GM12875 (cell line): ENCODE measurements around the gene OTUB2.

Experiments
- H3K4me3 ChIP-seq: one replicate; pipeline ENCODE4 v1.5.1; 2011; ENCODE audit warnings: low read depth, low read length, control low read depth
- TF ChIP-seq, protein P1 (sequence below): IDR thresholded peaks from 2 replicates; pipeline ENCODE4 v1.5.1; 2011; ENCODE audit warnings: low read depth, mild to moderate bottlenecking, control low read depth, inconsistent platforms, low read length, moderate library complexity, borderline replicate concordance; ENCODE audit not compliant: insufficient read depth

The OTUB2 gene

DNA sequence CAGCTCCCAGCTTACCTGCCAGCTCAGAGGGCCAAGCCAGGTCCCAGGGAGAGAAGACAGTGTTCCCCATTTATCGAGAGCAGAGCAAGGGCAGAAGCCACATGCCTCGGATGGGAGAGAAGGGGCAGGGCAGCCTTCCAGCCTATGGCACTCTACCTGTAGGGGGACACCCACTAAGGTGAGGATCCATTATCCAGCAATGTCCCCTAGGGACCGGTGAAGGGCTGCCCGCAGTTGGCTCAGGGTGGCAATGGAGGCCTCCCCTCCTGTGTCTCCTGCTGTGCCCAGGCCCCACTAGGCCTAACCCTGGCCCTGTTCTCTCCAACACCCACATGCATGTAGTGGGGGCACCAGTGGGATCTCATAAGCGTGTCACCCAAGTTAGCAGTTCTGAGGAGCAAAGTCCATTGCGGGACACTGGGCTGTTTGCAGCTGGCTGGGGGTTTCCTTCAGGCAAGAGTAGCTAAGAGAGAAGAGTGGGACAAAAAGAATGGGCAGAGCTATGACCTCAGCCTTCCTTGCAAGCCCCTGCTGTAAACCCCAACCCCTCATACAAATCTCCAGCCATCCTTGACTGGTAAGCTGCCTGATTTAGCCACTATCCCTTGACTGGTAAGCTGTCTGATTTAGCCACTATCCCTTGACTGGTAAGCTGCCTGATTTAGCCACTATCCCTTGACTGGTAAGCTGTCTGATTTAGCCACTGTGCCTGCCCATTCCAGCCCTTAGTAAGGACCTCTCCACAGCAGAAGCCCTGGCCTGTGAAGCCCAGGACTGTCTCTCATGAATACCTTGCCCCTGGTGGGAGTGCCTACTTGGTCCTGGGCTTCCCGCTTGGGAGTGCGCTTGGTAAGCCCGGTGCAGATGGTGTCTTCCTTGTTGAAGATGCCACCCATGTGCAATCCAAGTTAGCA, 44.6 kb upstream of the OTUB2 start:
- no peak overlapping the region for H3K4me3 ChIP-seq
- TF ChIP-seq, protein P1, sequence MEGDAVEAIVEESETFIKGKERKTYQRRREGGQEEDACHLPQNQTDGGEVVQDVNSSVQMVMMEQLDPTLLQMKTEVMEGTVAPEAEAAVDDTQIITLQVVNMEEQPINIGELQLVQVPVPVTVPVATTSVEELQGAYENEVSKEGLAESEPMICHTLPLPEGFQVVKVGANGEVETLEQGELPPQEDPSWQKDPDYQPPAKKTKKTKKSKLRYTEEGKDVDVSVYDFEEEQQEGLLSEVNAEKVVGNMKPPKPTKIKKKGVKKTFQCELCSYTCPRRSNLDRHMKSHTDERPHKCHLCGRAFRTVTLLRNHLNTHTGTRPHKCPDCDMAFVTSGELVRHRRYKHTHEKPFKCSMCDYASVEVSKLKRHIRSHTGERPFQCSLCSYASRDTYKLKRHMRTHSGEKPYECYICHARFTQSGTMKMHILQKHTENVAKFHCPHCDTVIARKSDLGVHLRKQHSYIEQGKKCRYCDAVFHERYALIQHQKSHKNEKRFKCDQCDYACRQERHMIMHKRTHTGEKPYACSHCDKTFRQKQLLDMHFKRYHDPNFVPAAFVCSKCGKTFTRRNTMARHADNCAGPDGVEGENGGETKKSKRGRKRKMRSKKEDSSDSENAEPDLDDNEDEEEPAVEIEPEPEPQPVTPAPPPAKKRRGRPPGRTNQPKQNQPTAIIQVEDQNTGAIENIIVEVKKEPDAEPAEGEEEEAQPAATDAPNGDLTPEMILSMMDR: no peak

DNA sequence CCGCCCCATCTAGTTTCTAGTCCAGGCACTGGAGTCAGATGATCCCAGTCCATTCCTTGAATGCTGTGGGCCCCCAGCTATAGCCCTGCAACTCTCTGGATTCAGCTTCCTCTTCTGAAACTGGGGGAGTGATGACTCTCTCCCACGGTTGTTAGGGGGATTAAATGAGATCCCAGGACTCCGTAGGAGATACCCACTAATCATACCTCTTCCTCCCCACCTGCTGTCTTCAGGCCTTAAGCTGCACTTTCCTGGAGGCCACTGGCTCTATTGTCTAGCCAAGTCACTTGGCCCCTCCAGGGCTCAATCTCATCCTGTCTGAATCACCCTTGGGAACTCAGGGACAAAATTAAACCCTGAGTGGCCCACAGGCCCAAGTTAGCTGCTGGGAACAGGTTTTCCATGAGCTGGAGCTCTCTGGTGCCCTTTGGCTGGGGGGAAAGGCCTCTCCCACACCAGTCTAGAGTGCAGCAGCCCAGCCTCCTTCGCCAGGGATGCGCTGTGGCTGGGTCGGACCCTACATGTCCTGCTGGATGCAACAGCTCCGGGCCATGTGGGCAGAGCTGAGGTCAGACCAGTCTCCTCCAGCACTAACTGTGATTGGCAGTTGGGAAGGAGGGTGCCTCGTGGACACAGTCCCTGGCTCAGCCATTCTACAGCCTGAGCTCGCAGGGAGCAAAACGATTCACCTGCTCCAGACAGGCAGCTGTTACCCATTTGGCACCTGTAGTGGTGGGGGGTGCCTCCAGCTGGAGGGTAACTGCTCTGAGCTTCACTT, 43.7 kb upstream of the OTUB2 start:
- TF ChIP-seq, protein P1: no peak
- no peak overlapping the region for H3K4me3 ChIP-seq

DNA sequence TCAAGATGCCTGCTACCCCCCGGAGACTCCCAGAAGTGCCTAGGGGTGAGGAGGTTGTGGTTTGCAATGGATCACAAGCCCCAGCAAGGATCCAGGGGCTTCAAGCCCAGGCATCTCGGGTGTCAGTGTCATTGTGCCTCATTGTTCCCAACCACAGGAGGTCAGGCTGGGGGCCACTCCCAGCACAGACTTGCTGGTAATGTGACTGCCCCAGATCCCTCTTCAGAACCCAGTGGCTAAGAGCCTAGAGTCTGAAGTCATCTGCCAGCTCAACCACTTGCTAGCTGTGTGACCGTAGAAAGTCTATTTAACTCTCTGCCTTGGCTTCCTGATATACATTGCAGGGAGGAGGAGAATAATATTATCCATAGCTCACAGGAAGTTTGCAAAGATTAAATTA, 42.1 kb upstream of the OTUB2 start:
- TF ChIP-seq, protein P1: no peak
- H3K4me3 ChIP-seq: no peak overlapping the region

DNA sequence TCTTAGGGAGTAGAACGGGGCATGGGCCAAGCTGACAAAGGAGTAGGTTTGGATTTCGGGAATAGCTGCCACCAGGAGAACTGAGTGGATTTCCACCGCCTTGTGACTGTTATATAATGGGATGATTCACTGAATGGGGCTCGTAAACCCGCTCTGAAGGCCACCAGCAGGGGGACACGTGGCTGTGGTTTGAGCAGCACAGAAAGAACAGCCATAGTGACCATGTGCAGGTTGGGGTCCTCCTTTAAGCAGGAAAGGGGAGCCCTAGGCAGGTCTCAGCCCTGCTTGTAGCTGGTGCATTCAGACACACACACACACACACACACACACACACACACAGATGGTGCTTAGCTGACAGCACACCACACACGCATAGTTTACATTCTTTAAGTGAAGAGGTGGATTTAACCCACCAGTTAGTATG, 41.1 kb upstream of the OTUB2 start:
- TF ChIP-seq, protein P1: peak; percentile 34; the same call in 1 of the 2 replicates

DNA sequence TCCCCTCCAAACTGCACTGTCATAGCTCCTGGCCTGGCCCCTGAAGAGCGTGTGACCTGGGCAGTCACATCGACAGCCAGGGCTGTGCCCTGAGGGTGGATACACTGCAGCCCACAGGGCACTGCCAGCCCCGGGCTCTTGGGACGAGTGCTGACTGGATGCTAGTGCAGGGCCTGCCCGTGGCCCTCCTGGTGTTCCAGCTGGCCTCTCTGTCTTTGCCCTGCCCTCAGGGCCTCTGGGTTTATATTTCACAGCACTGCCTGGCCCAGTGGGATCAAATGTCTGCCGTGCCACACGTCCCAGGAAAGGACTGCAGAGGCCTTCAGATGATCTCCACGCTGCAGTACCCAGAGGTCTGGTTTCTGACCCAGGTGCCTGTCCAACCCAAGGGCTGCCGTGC, 39.2 kb upstream of the OTUB2 start:
- no peak overlapping the region for H3K4me3 ChIP-seq
- TF ChIP-seq, protein P1: no peak

More for the DNA sequence above, 41.1 kb upstream of the OTUB2 start:
- no peak overlapping the region for H3K4me3 ChIP-seq

DNA sequence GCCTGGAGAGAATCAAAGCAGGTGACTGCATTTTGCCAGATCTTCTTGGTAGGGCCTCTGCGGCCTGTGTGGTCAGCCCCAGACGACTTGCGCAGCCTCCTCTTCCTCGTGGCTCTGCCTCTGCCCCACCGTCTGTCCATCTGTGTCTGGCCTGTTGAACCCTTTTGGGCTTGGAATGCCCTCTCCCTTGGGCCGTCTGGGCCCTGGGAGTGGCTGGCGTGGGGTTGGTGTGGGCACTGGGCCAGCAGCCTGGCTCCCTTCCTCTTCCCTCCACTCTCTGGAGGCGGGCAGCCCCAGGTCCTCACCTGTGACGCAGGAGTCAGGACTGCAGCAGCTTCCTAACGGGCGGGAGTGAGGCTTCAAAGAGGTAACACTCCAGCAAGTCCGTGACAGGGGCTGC, 38.8 kb upstream of the OTUB2 start:
- TF ChIP-seq, protein P1: no peak

More for the DNA sequence above, 38.8 kb upstream of the OTUB2 start:
- no peak overlapping the region for H3K4me3 ChIP-seq
